ES-I3 (cell line): ENCODE data around the gene F7.

Experiments used
- H3K36me3 ChIP-seq: 2 replicates; pipeline ENCODE4 v1.6.1; 2013; ENCODE audit warnings: mild to moderate bottlenecking, low read length, control low read depth, moderate library complexity; ENCODE audit not compliant: insufficient read depth
- H3K4me1 ChIP-seq: 2 replicates; pipeline ENCODE4 v1.6.1; 2013; ENCODE audit warnings: mild to moderate bottlenecking, control low read depth, low read length; ENCODE audit not compliant: insufficient read depth
- H3K9ac ChIP-seq: 2 replicates; pipeline ENCODE4 v1.6.1; 2013; ENCODE audit warnings: low read depth, mild to moderate bottlenecking, low read length, moderate library complexity
- H3K9me3 ChIP-seq: 2 replicates; pipeline ENCODE4 v1.6.1; 2013; ENCODE audit warnings: mild to moderate bottlenecking, low read length, moderate library complexity; ENCODE audit not compliant: control insufficient read depth, insufficient read depth

Gene F7

GRCh38 chr13:113119166-113119821 lies 13.7 kb downstream of the F7 start:
- peaks cover 4% of the 10 kb centered on the region; the same call in 1 of the 2 replicates for H3K4me1 ChIP-seq
- H3K9ac ChIP-seq, result no peak overlapping the region
- H3K36me3 ChIP-seq, result no peaks in the 10 kb centered on the region
- 0 out of 2 replicates have a peak, but pooled peaks cover 3% of the 10 kb centered on the region for H3K9me3 ChIP-seq

GRCh38 chr13:113119822-113120189 lies 14.2 kb downstream of the F7 start:
- Histone ChIP-seq H3K36me3 (no peaks in the 10 kb centered on the region), H3K9ac (no peak overlapping the region), H3K4me1 (peaks cover 4% of the 10 kb centered on the region; the same call in 1 of the 2 replicates), H3K9me3 (no peaks in the 10 kb centered on the region)

- no peak overlapping the region for H3K9ac ChIP-seq
- H3K4me1 ChIP-seq, result peaks cover 4% of the 10 kb centered on the region; the same call in 1 of the 2 replicates
- H3K9me3 ChIP-seq, result no peaks in the 10 kb centered on the region
- no peaks in the 10 kb centered on the region for H3K36me3 ChIP-seq
These were observed 14.9 kb downstream of the F7 start for GRCh38 chr13:113120300-113121182.

GRCh38 chr13:113121183-113121927 lies 15.8 kb downstream of the F7 start:
- no peak overlapping the region for H3K9ac ChIP-seq
- H3K9me3 ChIP-seq, result no peaks in the 10 kb centered on the region
- H3K36me3 ChIP-seq, result no peaks in the 10 kb centered on the region

GRCh38 chr13:113121928-113122471 lies 16.4 kb downstream of the F7 start:
- no peak overlapping the region for H3K9ac ChIP-seq
- H3K36me3 ChIP-seq, result no peaks in the 10 kb centered on the region
- no peaks in the 10 kb centered on the region for H3K9me3 ChIP-seq
- H3K4me1 ChIP-seq, result peaks cover 2% of the 10 kb centered on the region; the same call in 1 of the 2 replicates

More at GRCh38 chr13:113121183-113121927, 15.8 kb downstream of the F7 start:
- peaks cover 4% of the 10 kb centered on the region; the same call in 1 of the 2 replicates for H3K4me1 ChIP-seq

- Histone ChIP-seq H3K36me3 (no peaks in the 10 kb centered on the region), H3K9ac (no peak within 1 kb of the TSS; the same call in 1 of the 2 replicates), H3K9me3 (no peaks in the 10 kb centered on the region)
These were observed 17.1 kb downstream of the F7 start, which contains the start of gene F10 for GRCh38 chr13:113122550-113123225. Gene F10, plus strand, starts transcription at chr13:113122799. Its CDS starts 57 bp downstream, at chr13:113122856.

GRCh38 chr13:113123226-113124201 lies 17.9 kb downstream of the F7 start:
- H3K9me3 ChIP-seq, result no peaks in the 10 kb centered on the region
- no peaks in the 10 kb centered on the region; the same call in 1 of the 2 replicates for H3K4me1 ChIP-seq
- H3K9ac ChIP-seq, result no peak overlapping the region

More at GRCh38 chr13:113122550-113123225, 17.1 kb downstream of the F7 start, which contains the start of gene F10:
- no peaks in the 10 kb centered on the region; the same call in 1 of the 2 replicates for H3K4me1 ChIP-seq

GRCh38 chr13:113124211-113124970 lies 18.8 kb downstream of the F7 start:
- Histone ChIP-seq H3K36me3 (no peaks in the 10 kb centered on the region), H3K9me3 (no peaks in the 10 kb centered on the region), H3K4me1 (no peaks in the 10 kb centered on the region; the same call in 1 of the 2 replicates), H3K9ac (no peak overlapping the region)

More at GRCh38 chr13:113123226-113124201, 17.9 kb downstream of the F7 start:
- no peaks in the 10 kb centered on the region for H3K36me3 ChIP-seq

GRCh38 chr13:113125506-113126264 lies 20.1 kb downstream of the F7 start:
- H3K4me1 ChIP-seq, result no peaks in the 10 kb centered on the region; the same call in 1 of the 2 replicates
- H3K9ac ChIP-seq, result no peak overlapping the region
- no peaks in the 10 kb centered on the region for H3K36me3 ChIP-seq
- no peaks in the 10 kb centered on the region for H3K9me3 ChIP-seq

- Histone ChIP-seq H3K36me3 (no peaks in the 10 kb centered on the region), H3K9ac (no peak overlapping the region), H3K9me3 (no peaks in the 10 kb centered on the region), H3K4me1 (no peaks in the 10 kb centered on the region; the same call in 1 of the 2 replicates)
These were observed 20.9 kb downstream of the F7 start for GRCh38 chr13:113126265-113127150.

- H3K4me1 ChIP-seq, result no peaks in the 10 kb centered on the region; the same call in 1 of the 2 replicates
- H3K9me3 ChIP-seq, result no peaks in the 10 kb centered on the region
- H3K9ac ChIP-seq, result no peak overlapping the region
- no peaks in the 10 kb centered on the region for H3K36me3 ChIP-seq
These were observed 23.9 kb downstream of the F7 start for GRCh38 chr13:113129480-113129879.
